ENCODE measurements around the gene USP6NL.
"Not testable (repeated sequence)": the region's sequence is repeated elsewhere in the genome, so short reads cannot be mapped to it uniquely, and the experiment has no call there.

The USP6NL gene

GRCh38 chr10:11631890-11632587 is 20.6 kb upstream of the USP6NL start:
- DNase-seq (no peak), ATAC-seq (peak; percentile 98)
- H3K4me3 Mint-ChIP-seq = peak overlapping the region; percentile 7
- peaks cover 1% of the 10 kb centered on the region for H3K36me3 Mint-ChIP-seq (ENCODE audit: low read depth)
- peaks cover 21% of the 10 kb centered on the region for H3K4me1 Mint-ChIP-seq
- peaks cover 8% of the 10 kb centered on the region for H3K27me3 Mint-ChIP-seq
- no peak overlapping the region for H3K27ac Mint-ChIP-seq
- no peaks in the 10 kb centered on the region for H3K9me3 Mint-ChIP-seq

GRCh38 chr10:11631291-11631690 is 19.8 kb upstream of the USP6NL start:
- H3K4me3 Mint-ChIP-seq = no peak overlapping the region
- H3K36me3 Mint-ChIP-seq (ENCODE audit: low read depth) = peaks cover 1% of the 10 kb centered on the region
- H3K4me1 Mint-ChIP-seq = peaks cover 22% of the 10 kb centered on the region
- peaks cover 8% of the 10 kb centered on the region for H3K27me3 Mint-ChIP-seq
- ATAC-seq = no peak
- H3K9me3 Mint-ChIP-seq = no peaks in the 10 kb centered on the region
- no peak overlapping the region for H3K27ac Mint-ChIP-seq
- no peak for DNase-seq

- H3K9me3 Mint-ChIP-seq = no peaks in the 10 kb centered on the region
- H3K27me3 Mint-ChIP-seq = peaks cover 5% of the 10 kb centered on the region
- H3K27ac Mint-ChIP-seq = no peak overlapping the region
- peaks cover 28% of the 10 kb centered on the region for H3K4me1 Mint-ChIP-seq
- no peak overlapping the region for H3K4me3 Mint-ChIP-seq
- no peak for ATAC-seq
- H3K36me3 Mint-ChIP-seq (ENCODE audit: low read depth) = peaks cover 1% of the 10 kb centered on the region
- no peak for DNase-seq
Measured at GRCh38 chr10:11629731-11630130, 18.3 kb upstream of the USP6NL start.

- not testable (repeated sequence) for H3K27ac Mint-ChIP-seq; H3K9me3 Mint-ChIP-seq; H3K27me3 Mint-ChIP-seq; DNase-seq; H3K36me3 Mint-ChIP-seq (ENCODE audit: low read depth); H3K4me3 Mint-ChIP-seq; ATAC-seq
- peaks cover 23% of the 10 kb centered on the region for H3K4me1 Mint-ChIP-seq
Measured at GRCh38 chr10:11627941-11628340, 16.5 kb upstream of the USP6NL start.

GRCh38 chr10:11626071-11626470 is 14.6 kb upstream of the USP6NL start:
- no peak overlapping the region for H3K4me3 Mint-ChIP-seq
- H3K27me3 Mint-ChIP-seq = peaks cover 10% of the 10 kb centered on the region
- peaks cover 11% of the 10 kb centered on the region for H3K4me1 Mint-ChIP-seq
- H3K36me3 Mint-ChIP-seq (ENCODE audit: low read depth) = no peaks in the 10 kb centered on the region
- no peak for DNase-seq
- no peaks in the 10 kb centered on the region for H3K9me3 Mint-ChIP-seq
- no peak overlapping the region for H3K27ac Mint-ChIP-seq
- no peak for ATAC-seq

- ATAC-seq (no peak), DNase-seq (peak; percentile 27)
- H3K36me3 Mint-ChIP-seq (ENCODE audit: low read depth) = no peaks in the 10 kb centered on the region
- H3K9me3 Mint-ChIP-seq = no peaks in the 10 kb centered on the region
- no peak overlapping the region for H3K4me3 Mint-ChIP-seq
- no peak overlapping the region for H3K27ac Mint-ChIP-seq
- peaks cover 12% of the 10 kb centered on the region for H3K27me3 Mint-ChIP-seq
- H3K4me1 Mint-ChIP-seq = peaks cover 11% of the 10 kb centered on the region
Measured at GRCh38 chr10:11625019-11625735, 13.7 kb upstream of the USP6NL start.

- ATAC-seq = no peak
- no peak overlapping the region for H3K4me3 Mint-ChIP-seq
Measured at GRCh38 chr10:11617233-11617632, 5.8 kb upstream of the USP6NL start.

GRCh38 chr10:11616021-11616420 is 4.6 kb upstream of the USP6NL start:
- H3K27ac Mint-ChIP-seq = no peak overlapping the region
- no peaks in the 10 kb centered on the region for H3K36me3 Mint-ChIP-seq (ENCODE audit: low read depth)
- H3K9me3 Mint-ChIP-seq = peaks cover 13% of the 10 kb centered on the region
- no peak for DNase-seq
- H3K4me3 Mint-ChIP-seq = no peak overlapping the region
- peaks cover 4% of the 10 kb centered on the region for H3K27me3 Mint-ChIP-seq
- no peak for ATAC-seq
- peaks cover 20% of the 10 kb centered on the region for H3K4me1 Mint-ChIP-seq

More at GRCh38 chr10:11617233-11617632, 5.8 kb upstream of the USP6NL start:
- no peak for DNase-seq
- peaks cover 13% of the 10 kb centered on the region for H3K9me3 Mint-ChIP-seq
- no peaks in the 10 kb centered on the region for H3K36me3 Mint-ChIP-seq (ENCODE audit: low read depth)
- H3K27me3 Mint-ChIP-seq = peaks cover 2% of the 10 kb centered on the region
- H3K27ac Mint-ChIP-seq = no peak overlapping the region
- peaks cover 17% of the 10 kb centered on the region for H3K4me1 Mint-ChIP-seq

GRCh38 chr10:11615396-11615795 is 3.9 kb upstream of the USP6NL start:
- peaks cover 13% of the 10 kb centered on the region for H3K9me3 Mint-ChIP-seq
- H3K4me3 Mint-ChIP-seq = no peak overlapping the region
- no peaks in the 10 kb centered on the region for H3K36me3 Mint-ChIP-seq (ENCODE audit: low read depth)
- peaks cover 2% of the 10 kb centered on the region for H3K27me3 Mint-ChIP-seq
- no peak overlapping the region for H3K27ac Mint-ChIP-seq
- H3K4me1 Mint-ChIP-seq = peaks cover 25% of the 10 kb centered on the region
- ATAC-seq = no peak
- no peak for DNase-seq

- H3K9me3 Mint-ChIP-seq = peaks cover 12% of the 10 kb centered on the region
- peaks cover 4% of the 10 kb centered on the region for H3K27me3 Mint-ChIP-seq
- DNase-seq = no peak
- peaks cover 50% of the 10 kb centered on the region for H3K4me1 Mint-ChIP-seq
- peak overlapping the region; percentile 78 for H3K27ac Mint-ChIP-seq
- H3K36me3 Mint-ChIP-seq (ENCODE audit: low read depth) = no peaks in the 10 kb centered on the region
- peak overlapping the region; percentile 86 for H3K4me3 Mint-ChIP-seq
- ATAC-seq = peak; percentile 53
Measured at GRCh38 chr10:11612021-11613001, 861 bp upstream of the USP6NL start.

- peak overlapping the region; percentile 83 for H3K4me3 Mint-ChIP-seq
- DNase-seq (peak; percentile 37), ATAC-seq (peak; percentile 12)
- H3K9me3 Mint-ChIP-seq = no peaks in the 10 kb centered on the region
- H3K27me3 Mint-ChIP-seq = peaks cover 4% of the 10 kb centered on the region
- no peaks in the 10 kb centered on the region for H3K36me3 Mint-ChIP-seq (ENCODE audit: low read depth)
- peaks cover 56% of the 10 kb centered on the region for H3K4me1 Mint-ChIP-seq
- peak overlapping the region; percentile 70 for H3K27ac Mint-ChIP-seq
Measured at GRCh38 chr10:11610826-11611247, 613 bp downstream of the USP6NL start.

- Mint-ChIP-seq H3K4me1 (peaks cover 58% of the 10 kb centered on the region), H3K36me3 (ENCODE audit: low read depth) (no peaks in the 10 kb centered on the region), H3K4me3 (peak overlapping the region; percentile 83), H3K27me3 (peaks cover 4% of the 10 kb centered on the region), H3K9me3 (no peaks in the 10 kb centered on the region), H3K27ac (peak overlapping the region; percentile 70)
- no peak for ATAC-seq
- DNase-seq = no peak
Measured at GRCh38 chr10:11610166-11610825, 1.2 kb downstream of the USP6NL start.

GRCh38 chr10:11609492-11610093 is 1.9 kb downstream of the USP6NL start:
- peaks cover 4% of the 10 kb centered on the region for H3K27me3 Mint-ChIP-seq
- H3K4me1 Mint-ChIP-seq = peaks cover 62% of the 10 kb centered on the region
- no peak for DNase-seq
- no peaks in the 10 kb centered on the region for H3K36me3 Mint-ChIP-seq (ENCODE audit: low read depth)
- no peaks in the 10 kb centered on the region for H3K9me3 Mint-ChIP-seq
- no peak for ATAC-seq
- peak overlapping the region; percentile 47 for H3K4me3 Mint-ChIP-seq
- peak overlapping the region; percentile 61 for H3K27ac Mint-ChIP-seq

Data from activated naive CD8-positive, alpha-beta T cell treated with anti-CD3 and anti-CD28 coated beads, Interleukin-2, amount 50 U/mL, for 24 hours (primary cell).